ENCODE data around the gene UIMC1. TPM values are rescaled to one million over a fixed set of nuclear protein-coding genes. Genes with fewer than 3 reads are reported as not detected.

UIMC1 gene
- total RNA-seq, 1 experiment from 2014 or later = 53.0 TPM

- no peaks in the 10 kb centered on the region for H3K79me1 ChIP-seq (ENCODE audit: insufficient read depth, low read depth, low read length, poor library complexity, severe bottlenecking)
- Mint-ChIP-seq H3K27me3 (ENCODE audit: low read depth) (no peaks in the 10 kb centered on the region), H3K36me3 (ENCODE audit: insufficient read depth in 1 of 3, low read depth in 3 of 3) (peaks cover 9 to 39% (median 38%) of the 10 kb centered on the region in 3 experiments; a peak in 6 of 7 replicates), H3K9me3 (no peaks in the 10 kb centered on the region), H3K4me3 (no peak overlapping the region), H3K27ac (no peak overlapping the region), H3K4me1 (peaks cover 13 to 18% of the 10 kb centered on the region in 2 experiments)
- H2AFZ ChIP-seq (ENCODE audit: low read length) = no peak overlapping the region
- no peak overlapping the region for H3K4me2 ChIP-seq (ENCODE audit: insufficient read depth, insufficient read length, low read length)
- H3K27me3 ChIP-seq (ENCODE audit: insufficient read depth, low read length) = no peaks in the 10 kb centered on the region
- no peak overlapping the region for H2AK5ac ChIP-seq (ENCODE audit: insufficient read length, low read length)
- H3K27ac ChIP-seq (ENCODE audit: insufficient read length, low read depth, low read length) = no peak overlapping the region
- no peak overlapping the region for H2BK20ac ChIP-seq (ENCODE audit: low read depth, low read length, poor library complexity, severe bottlenecking)
- no peak overlapping the region for H3T11ph ChIP-seq (ENCODE audit: low read length)
- no peak overlapping the region for H2BK15ac ChIP-seq (ENCODE audit: low read depth, low read length)
- no peak overlapping the region for H4K91ac ChIP-seq (ENCODE audit: insufficient read length, low read depth, low read length)
- no peak overlapping the region for H3K14ac ChIP-seq (ENCODE audit: insufficient read depth, low read length)
- DNase-seq = no peak
- H2BK5ac ChIP-seq (ENCODE audit: insufficient read length, low read length) = no peak overlapping the region
- H4K20me1 ChIP-seq (ENCODE audit: control insufficient read depth, insufficient read depth, insufficient read length) = no peaks in the 10 kb centered on the region
- no peak overlapping the region for H3K23ac ChIP-seq (ENCODE audit: insufficient read length, low read depth, low read length)
- no peak overlapping the region for H2BK12ac ChIP-seq (ENCODE audit: insufficient read length, low read depth, low read length)
- no peak overlapping the region for H4K8ac ChIP-seq (replicated peaks; ENCODE audit: insufficient read length, low read depth, low read length)
- H3K56ac ChIP-seq (ENCODE audit: insufficient read length, low read depth, low read length) = no peak overlapping the region
- TF ChIP-seq, protein P1, sequence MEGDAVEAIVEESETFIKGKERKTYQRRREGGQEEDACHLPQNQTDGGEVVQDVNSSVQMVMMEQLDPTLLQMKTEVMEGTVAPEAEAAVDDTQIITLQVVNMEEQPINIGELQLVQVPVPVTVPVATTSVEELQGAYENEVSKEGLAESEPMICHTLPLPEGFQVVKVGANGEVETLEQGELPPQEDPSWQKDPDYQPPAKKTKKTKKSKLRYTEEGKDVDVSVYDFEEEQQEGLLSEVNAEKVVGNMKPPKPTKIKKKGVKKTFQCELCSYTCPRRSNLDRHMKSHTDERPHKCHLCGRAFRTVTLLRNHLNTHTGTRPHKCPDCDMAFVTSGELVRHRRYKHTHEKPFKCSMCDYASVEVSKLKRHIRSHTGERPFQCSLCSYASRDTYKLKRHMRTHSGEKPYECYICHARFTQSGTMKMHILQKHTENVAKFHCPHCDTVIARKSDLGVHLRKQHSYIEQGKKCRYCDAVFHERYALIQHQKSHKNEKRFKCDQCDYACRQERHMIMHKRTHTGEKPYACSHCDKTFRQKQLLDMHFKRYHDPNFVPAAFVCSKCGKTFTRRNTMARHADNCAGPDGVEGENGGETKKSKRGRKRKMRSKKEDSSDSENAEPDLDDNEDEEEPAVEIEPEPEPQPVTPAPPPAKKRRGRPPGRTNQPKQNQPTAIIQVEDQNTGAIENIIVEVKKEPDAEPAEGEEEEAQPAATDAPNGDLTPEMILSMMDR (conservative IDR thresholded peaks at IDR 0.05) = no peak
- no peaks in the 10 kb centered on the region for H3K9me3 ChIP-seq (ENCODE audit: control insufficient read depth, low read depth, low read length)
- H3K9ac ChIP-seq (ENCODE audit: extremely low read depth, insufficient read length, low read length) = no peak overlapping the region
- peaks cover 12% of the 10 kb centered on the region for H3K23me2 ChIP-seq (ENCODE audit: insufficient read length, low read depth, low read length, poor library complexity, severe bottlenecking)
- no peaks in the 10 kb centered on the region for H3K79me2 ChIP-seq (ENCODE audit: insufficient read depth, low read length)
- no peak overlapping the region for H2BK120ac ChIP-seq (ENCODE audit: low read depth, low read length, poor library complexity, severe bottlenecking)
- H3K4ac ChIP-seq (ENCODE audit: low read depth, low read length) = no peak overlapping the region
- H4K5ac ChIP-seq (ENCODE audit: insufficient read length, low read depth, low read length) = no peak overlapping the region
- H3K4me1 ChIP-seq (ENCODE audit: insufficient read depth, low read length) = no peaks in the 10 kb centered on the region
- WGBS (ENCODE audit: extremely low coverage, insufficient read length, low lambda C conversion rate) = no CpG with 5 or more reads among the region's 3 CpGs
- H3K18ac ChIP-seq (ENCODE audit: insufficient read length, low read depth, low read length) = no peak overlapping the region
Observed at GRCh38 chr5:177025101-177025601, 18.6 kb upstream of the UIMC1 start.

Data from H9 (cell line).